Ovary (tissue), 9 donors: ENCODE results near the gene TMEM235. TPM values are rescaled to one million over a fixed set of nuclear protein-coding genes. Genes with fewer than 3 reads are reported as not detected.

Source experiments
- DNase-seq, 5 donors: peaks; one replicate each; pipeline ENCODE4 v3.0.0-alpha.2; 2019 to 2020
- H3K27ac ChIP-seq, 2 donors: fragments of 200-600 bp; one replicate each; pipeline versions ENCODE4 v1.5.1 to v1.8.0; 2019 to 2022
- H3K27me3 ChIP-seq: fragments of 200-600 bp; one replicate; pipeline ENCODE4 v1.8.0; 2022
- H3K36me3 ChIP-seq: fragments of 200-600 bp; sonication (generic); one replicate; pipeline ENCODE4 v1.5.1; 2019
- H3K4me1 ChIP-seq: one replicate; pipeline ENCODE4 v1.8.1; 2013; ENCODE audit warnings: mild to moderate bottlenecking, moderate library complexity; ENCODE audit not compliant: insufficient read depth
- H3K4me3 ChIP-seq: fragments of 200-600 bp; sonication (generic); one replicate; pipeline ENCODE4 v1.5.1; 2017
- H3K9me3 ChIP-seq, 2 donors: fragments of 200-600 bp in 1 of 2; sonication (generic) in 1 of 2; one replicate each; pipeline versions ENCODE4 v1.5.1 to v1.8.1; 2013 to 2019; ENCODE audit warnings: mild to moderate bottlenecking in 1 of 2, moderate library complexity in 1 of 2
- EP300 ChIP-seq: sonication (generic); formaldehyde crosslinking; IDR thresholded peaks from one replicate; pipeline ENCODE4 v1.6.1; 2017; ENCODE audit warnings: antibody characterized with exemption
- POLR2A ChIP-seq: fragments of 450-650 bp; IDR thresholded peaks from one replicate; pipeline ENCODE4 v1.6.1; 2017; ENCODE audit warnings: antibody characterized with exemption, mild to moderate bottlenecking, moderate library complexity
- whole genome bisulfite sequencing, 3 donors: extraction: QIAGEN DNeasy Blood & Tissue Kit in 1 of 3; methylation state at CpG; one replicate each; pipeline versions ENCODE4 v1.1.5 to v1.1.7; 2013 to 2017; 5-methylcytosine and 5-hydroxymethylcytosine counted together
- intact Hi-C, 4 donors: fragments of 100-400 bp; cut with DNase I; formaldehyde crosslinking; loops; one replicate each; pipeline versions ENCODE4 v1.11.0 to v1.15.1; 2022 to 2023
- polyA plus RNA-seq, 2 donors: library from polyadenylated mRNA; stranded (reverse); fragments of 200-250 nt in 1 of 2; fragments of 350-450 nt in 1 of 2; fragmentation: Illumina TruSeq in 1 of 2; extraction: RNeasy Lipid Tissue Mini Kit (QIAGEN cat#74804) in 1 of 2; gene quantifications; one replicate each; pipeline ENCODE4 v1.2.3, GENCODE V29; 2013 to 2014
- total RNA-seq, 7 donors: library from RNA; depleted of rRNA in 2 of 7; stranded (reverse); fragments of >200 nt in 2 of 7; fragmentation: NEBNext Ultra II Directional in 3 of 7; extraction: Animal tissue kit (Norgen Biotek cat#: 25700) in 3 of 7; gene quantifications; one replicate each; pipeline versions ENCODE4 v1.1.0 to v1.2.4, GENCODE V29; 2016 to 2023
- TF ChIP-seq, protein P1 (sequence below), 3 donors: fragments of 450-650 bp in 2 of 3; fragments of 200-600 bp in 1 of 3; IDR thresholded peaks; one replicate each; pipeline versions ENCODE4 v1.5.1 to v1.8.0; 2016 to 2022; ENCODE audit warnings: antibody characterized with exemption in 3 of 3, mild to moderate bottlenecking in 1 of 3
- donor health status: DM: no; HTN: no; CAD: no; lungs with moderate emphysema.
- donor health status: DM: no; HTN: no; CAD: no.
- donor health status: Bipolar disorder and iron deficiency.
- donor health status: DM: yes; HTN: yes; CAD: no.
- donor health status: DM: no; HTN: no; CAD: no.
- donor health status: DM: yes; HTN: yes; CAD: no.

The TMEM235 gene
- total and polyA plus RNA-seq, 9 donors, result 0.07 TPM; not detected in 8

DNA sequence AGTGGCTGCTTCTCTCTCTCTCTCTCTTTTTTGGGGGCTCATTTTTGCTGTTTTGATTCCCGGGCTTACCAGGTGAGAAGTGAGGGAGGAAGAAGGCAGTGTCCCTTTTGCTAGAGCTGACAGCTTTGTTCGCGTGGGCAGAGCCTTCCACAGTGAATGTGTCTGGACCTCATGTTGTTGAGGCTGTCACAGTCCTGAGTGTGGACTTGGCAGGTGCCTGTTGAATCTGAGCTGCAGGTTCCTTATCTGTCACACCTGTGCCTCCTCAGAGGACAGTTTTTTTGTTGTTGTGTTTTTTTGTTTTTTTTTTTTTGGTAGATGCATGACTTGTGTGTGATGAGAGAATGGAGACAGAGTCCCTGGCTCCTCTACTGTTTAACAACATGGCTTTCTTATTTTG is 7.7 kb upstream of the TMEM235 start:
- WGBS, 3 donors, result 91 to 93% (median 91%) methylated on average over 3 of the region's 3 CpGs
- no peaks in the 10 kb centered on the region for H3K9me3 ChIP-seq

DNA sequence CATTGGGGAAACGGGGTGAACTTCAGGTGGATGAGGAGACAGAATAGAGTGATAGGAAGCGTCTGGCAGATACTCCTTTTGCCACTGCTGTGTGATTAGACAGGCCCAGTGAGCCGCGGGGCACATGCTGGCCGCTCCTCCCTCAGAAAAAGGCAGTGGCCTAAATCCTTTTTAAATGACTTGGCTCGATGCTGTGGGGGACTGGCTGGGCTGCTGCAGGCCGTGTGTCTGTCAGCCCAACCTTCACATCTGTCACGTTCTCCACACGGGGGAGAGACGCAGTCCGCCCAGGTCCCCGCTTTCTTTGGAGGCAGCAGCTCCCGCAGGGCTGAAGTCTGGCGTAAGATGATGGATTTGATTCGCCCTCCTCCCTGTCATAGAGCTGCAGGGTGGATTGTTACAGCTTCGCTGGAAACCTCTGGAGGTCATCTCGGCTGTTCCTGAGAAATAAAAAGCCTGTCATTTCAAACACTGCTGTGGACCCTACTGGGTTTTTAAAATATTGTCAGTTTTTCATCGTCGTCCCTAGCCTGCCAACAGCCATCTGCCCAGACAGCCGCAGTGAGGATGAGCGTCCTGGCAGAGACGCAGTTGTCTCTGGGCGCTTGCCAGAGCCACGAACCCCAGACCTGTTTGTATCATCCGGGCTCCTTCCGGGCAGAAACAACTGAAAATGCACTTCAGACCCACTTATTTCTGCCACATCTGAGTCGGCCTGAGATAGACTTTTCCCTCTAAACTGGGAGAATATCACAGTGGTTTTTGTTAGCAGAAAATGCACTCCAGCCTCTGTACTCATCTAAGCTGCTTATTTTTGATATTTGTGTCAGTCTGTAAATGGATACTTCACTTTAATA is 7.0 kb upstream of the TMEM235 start:
- 62 to 79% (median 67%) methylated on average over 27 of the region's 27 CpGs for WGBS, 3 donors
- no peaks in the 10 kb centered on the region for H3K4me1 ChIP-seq
- H3K4me3 ChIP-seq, result no peak overlapping the region
- no peaks in the 10 kb centered on the region for H3K36me3 ChIP-seq
- no peak overlapping the region for H3K27ac ChIP-seq
- no peaks in the 10 kb centered on the region for H3K9me3 ChIP-seq
- intact Hi-C loops, result no loop called here
- TF ChIP-seq POLR2A (no peak), EP300 (no peak)
- TF ChIP-seq, protein P1, sequence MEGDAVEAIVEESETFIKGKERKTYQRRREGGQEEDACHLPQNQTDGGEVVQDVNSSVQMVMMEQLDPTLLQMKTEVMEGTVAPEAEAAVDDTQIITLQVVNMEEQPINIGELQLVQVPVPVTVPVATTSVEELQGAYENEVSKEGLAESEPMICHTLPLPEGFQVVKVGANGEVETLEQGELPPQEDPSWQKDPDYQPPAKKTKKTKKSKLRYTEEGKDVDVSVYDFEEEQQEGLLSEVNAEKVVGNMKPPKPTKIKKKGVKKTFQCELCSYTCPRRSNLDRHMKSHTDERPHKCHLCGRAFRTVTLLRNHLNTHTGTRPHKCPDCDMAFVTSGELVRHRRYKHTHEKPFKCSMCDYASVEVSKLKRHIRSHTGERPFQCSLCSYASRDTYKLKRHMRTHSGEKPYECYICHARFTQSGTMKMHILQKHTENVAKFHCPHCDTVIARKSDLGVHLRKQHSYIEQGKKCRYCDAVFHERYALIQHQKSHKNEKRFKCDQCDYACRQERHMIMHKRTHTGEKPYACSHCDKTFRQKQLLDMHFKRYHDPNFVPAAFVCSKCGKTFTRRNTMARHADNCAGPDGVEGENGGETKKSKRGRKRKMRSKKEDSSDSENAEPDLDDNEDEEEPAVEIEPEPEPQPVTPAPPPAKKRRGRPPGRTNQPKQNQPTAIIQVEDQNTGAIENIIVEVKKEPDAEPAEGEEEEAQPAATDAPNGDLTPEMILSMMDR (IDR thresholded peaks at IDR 0.05), result no peak
- no peak for DNase-seq
- H3K27me3 ChIP-seq, result no peaks in the 10 kb centered on the region

More for the DNA sequence above, 7.7 kb upstream of the TMEM235 start:
- Histone ChIP-seq H3K27ac (no peak overlapping the region), H3K4me1 (no peaks in the 10 kb centered on the region), H3K4me3 (no peak overlapping the region), H3K27me3 (no peaks in the 10 kb centered on the region), H3K36me3 (no peaks in the 10 kb centered on the region)
- intact Hi-C loops, result no loop called here
- no peak for DNase-seq
- TF ChIP-seq EP300, result no peak
- TF ChIP-seq, protein P1 (IDR thresholded peaks at IDR 0.05), result no peak
- no peak for TF ChIP-seq POLR2A

DNA sequence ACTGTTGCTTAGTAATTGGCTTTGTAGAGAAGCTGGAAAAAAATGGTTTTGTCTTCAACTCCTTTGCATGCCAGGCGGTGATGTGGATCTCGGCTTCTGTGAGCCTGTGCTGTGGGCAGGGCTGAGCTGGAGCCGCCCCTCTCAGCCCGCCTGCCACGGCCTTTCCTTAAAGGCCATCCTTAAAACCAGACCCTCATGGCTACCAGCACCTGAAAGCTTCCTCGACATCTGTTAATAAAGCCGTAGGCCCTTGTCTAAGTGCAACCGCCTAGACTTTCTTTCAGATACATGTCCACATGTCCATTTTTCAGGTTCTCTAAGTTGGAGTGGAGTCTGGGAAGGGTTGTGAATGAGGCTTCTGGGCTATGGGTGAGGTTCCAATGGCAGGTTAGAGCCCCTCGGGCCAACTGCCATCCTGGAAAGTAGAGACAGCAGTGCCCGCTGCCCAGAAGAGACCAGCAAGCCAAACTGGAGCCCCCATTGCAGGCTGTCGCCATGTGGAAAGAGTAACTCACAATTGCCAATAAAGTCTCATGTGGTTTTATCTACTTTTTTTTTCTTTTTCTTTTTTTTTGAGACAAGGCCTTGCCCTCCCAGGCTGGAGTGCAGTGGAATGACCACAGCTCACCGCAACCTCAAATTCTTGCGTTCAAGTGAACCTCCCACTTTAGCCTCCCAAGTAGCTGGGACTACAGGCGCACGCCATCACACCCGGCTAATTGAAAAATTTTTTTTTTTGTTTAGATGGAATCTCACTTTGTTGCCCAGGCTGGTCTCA is 6.2 kb upstream of the TMEM235 start:
- Histone ChIP-seq H3K27me3 (no peaks in the 10 kb centered on the region), H3K4me1 (no peaks in the 10 kb centered on the region), H3K9me3 (no peaks in the 10 kb centered on the region), H3K36me3 (no peaks in the 10 kb centered on the region), H3K27ac (no peak overlapping the region), H3K4me3 (no peak overlapping the region)
- no peak for DNase-seq
- intact Hi-C loops, result no loop called here
- TF ChIP-seq EP300 (no peak), POLR2A (no peak)
- TF ChIP-seq, protein P1 (IDR thresholded peaks at IDR 0.05), result no peak
- WGBS, 3 donors, result 88 to 93% (median 93%) methylated on average over 16 of the region's 16 CpGs

DNA sequence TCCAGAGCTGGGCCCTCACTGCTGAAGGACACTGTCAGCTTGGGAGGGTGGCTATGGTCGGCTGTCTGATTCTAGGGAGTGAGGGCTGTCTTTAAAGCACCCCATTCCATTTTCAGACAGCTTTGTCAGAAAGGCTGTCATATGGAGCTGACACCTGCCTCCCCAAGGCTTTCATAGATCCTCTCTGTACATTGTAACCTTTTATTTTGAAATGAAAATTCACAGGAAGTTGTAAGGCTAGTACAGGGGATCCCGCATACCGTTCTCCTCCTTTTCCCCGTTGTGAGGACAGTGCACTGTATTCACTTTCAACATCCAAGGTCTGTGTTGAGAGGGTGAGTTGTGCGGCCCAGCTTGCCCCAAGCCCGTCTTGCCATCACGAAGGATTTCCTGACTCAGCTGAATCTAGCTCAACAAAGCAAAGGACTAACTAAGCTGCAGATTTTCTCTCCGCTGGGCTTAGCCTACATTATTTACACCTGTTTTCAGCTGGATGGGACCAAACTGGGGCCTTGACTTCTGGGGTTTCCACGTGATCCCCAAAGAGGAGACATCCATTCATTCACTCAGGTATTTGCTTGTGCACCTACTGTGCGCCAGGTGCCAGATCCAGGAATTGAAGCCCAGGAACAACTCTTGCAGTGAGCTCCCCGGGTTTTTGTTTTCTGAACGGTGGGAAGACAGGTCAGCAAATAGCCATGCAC is 5.2 kb upstream of the TMEM235 start:
- no peaks in the 10 kb centered on the region for H3K4me1 ChIP-seq
- no peak overlapping the region for H3K27ac ChIP-seq
- no peak for DNase-seq
- no peaks in the 10 kb centered on the region for H3K27me3 ChIP-seq
- no peaks in the 10 kb centered on the region for H3K9me3 ChIP-seq
- no peaks in the 10 kb centered on the region for H3K36me3 ChIP-seq
- intact Hi-C loops, result no loop called here
- no peak overlapping the region for H3K4me3 ChIP-seq
- TF ChIP-seq EP300 (no peak), POLR2A (no peak)
- TF ChIP-seq, protein P1 (IDR thresholded peaks at IDR 0.05), result no peak
- WGBS, 3 donors, result 64 to 72% (median 66%) methylated on average over 12 of the region's 12 CpGs
